GM21825 (cell line): ENCODE measurements around the gene CAMK1.

ENCODE experiments used
- ATAC-seq: cut with Tn5 transposase; IDR thresholded peaks from one replicate; pipeline ENCODE4 v1.9.1; 2021; ENCODE audit warnings: mild to moderate bottlenecking, moderate library complexity; ENCODE audit not compliant: unreplicated experiment

The CAMK1 gene

GRCh38 chr3:9743548-9743947 is 26.2 kb downstream of the CAMK1 start:
- ATAC-seq, result no peak

GRCh38 chr3:9742560-9742959 is 27.2 kb downstream of the CAMK1 start:
- ATAC-seq, result no peak

GRCh38 chr3:9739181-9739580 is 30.6 kb downstream of the CAMK1 start:
- no peak for ATAC-seq

- ATAC-seq, result no peak
Measured at GRCh38 chr3:9736831-9737230, 32.9 kb downstream of the CAMK1 start.

GRCh38 chr3:9732740-9733115 is 37.0 kb downstream of the CAMK1 start:
- ATAC-seq, result no peak

- ATAC-seq, result peak; percentile 5
Measured at GRCh38 chr3:9732080-9732739, 37.5 kb downstream of the CAMK1 start.

- peak; percentile 92 for ATAC-seq
Measured at GRCh38 chr3:9731206-9732079, 38.3 kb downstream of the CAMK1 start, which contains the start of gene BRPF1. Gene BRPF1 (plus strand): TSS chr3:9731735. CDS start chr3:9734141, 2,406 bp downstream.

GRCh38 chr3:9730657-9731205 is 39.0 kb downstream of the CAMK1 start:
- peak; percentile 37 for ATAC-seq

- ATAC-seq, result no peak
Measured at GRCh38 chr3:9729419-9729818, 40.3 kb downstream of the CAMK1 start.

- no peak for ATAC-seq
Measured at GRCh38 chr3:9727743-9728142, 42.0 kb downstream of the CAMK1 start.

GRCh38 chr3:9727041-9727595 is 42.6 kb downstream of the CAMK1 start:
- ATAC-seq, result no peak

- no peak for ATAC-seq
Measured at GRCh38 chr3:9725775-9726515, 43.8 kb downstream of the CAMK1 start.

GRCh38 chr3:9721700-9722060 is 48.1 kb downstream of the CAMK1 start:
- ATAC-seq, result no peak

- no peak for ATAC-seq
Measured at GRCh38 chr3:9721015-9721699, 48.6 kb downstream of the CAMK1 start.

- ATAC-seq, result no peak
Measured at GRCh38 chr3:9718118-9718517, 51.6 kb downstream of the CAMK1 start.

- ATAC-seq, result no peak
Measured at GRCh38 chr3:9717563-9717962, 52.2 kb downstream of the CAMK1 start.

- no peak for ATAC-seq
Measured at GRCh38 chr3:9716801-9717555, 52.8 kb downstream of the CAMK1 start.

- ATAC-seq, result no peak
Measured at GRCh38 chr3:9715764-9716437, 53.8 kb downstream of the CAMK1 start.

- ATAC-seq, result no peak
Measured at GRCh38 chr3:9715136-9715535, 54.6 kb downstream of the CAMK1 start.
